Measurements from ENCODE around the gene DIAPH2. TPM values are rescaled to one million over a fixed set of nuclear protein-coding genes. Genes with fewer than 3 reads are reported as not detected.

The DIAPH2 gene
- total RNA-seq, 2 donors from 2014 or later: 21.5 to 51.8 TPM

- no peak for DNase-seq
- no peak overlapping the region for H3K4me3 ChIP-seq (ENCODE audit: low read length)
- no peaks in the 10 kb centered on the region for H3K4me1 ChIP-seq (ENCODE audit: control insufficient read depth, insufficient read depth, low read length)
- WGBS, 2 experiments (ENCODE audit: insufficient coverage in 1 of 2, insufficient read length in 1 of 2): no CpG with 5 or more reads among the region's 1 CpG
- Mint-ChIP-seq H3K4me3 (no peak overlapping the region), H3K36me3 (ENCODE audit: low read depth) (peaks cover 7% of the 10 kb centered on the region), H3K27ac (peak overlapping the region; percentile 67), H3K4me1 (peaks cover 33% of the 10 kb centered on the region), H3K9me3 (no peaks in the 10 kb centered on the region), H3K27me3 (ENCODE audit: insufficient read depth) (no peaks in the 10 kb centered on the region)
- no peaks in the 10 kb centered on the region for H3K9me3 ChIP-seq (ENCODE audit: control insufficient read depth, low read length)
- no peak for TF ChIP-seq CTCF (conservative IDR thresholded peaks at IDR 0.05)
- no peaks in the 10 kb centered on the region for H3K36me3 ChIP-seq (ENCODE audit: control insufficient read depth, insufficient read depth, low read length)
- H3K27me3 ChIP-seq (ENCODE audit: control insufficient read depth, insufficient read depth, low read length, poor library complexity, severe bottlenecking): no peaks in the 10 kb centered on the region
- no peak overlapping the region for H3K9ac ChIP-seq (ENCODE audit: extremely low read depth, low read length, poor library complexity, severe bottlenecking)
- no peak overlapping the region for H3K27ac ChIP-seq (ENCODE audit: low read depth, low read length)
Measured at GRCh38 chrX:96703379-96703778, 18.7 kb downstream of the DIAPH2 start.

GRCh38 chrX:96703816-96704215 is 19.2 kb downstream of the DIAPH2 start:
- H3K36me3 Mint-ChIP-seq (ENCODE audit: low read depth): peaks cover 7% of the 10 kb centered on the region
- no peaks in the 10 kb centered on the region for H3K9me3 Mint-ChIP-seq
- H3K9me3 ChIP-seq (ENCODE audit: control insufficient read depth, low read length): no peaks in the 10 kb centered on the region
- no peaks in the 10 kb centered on the region for H3K27me3 ChIP-seq (ENCODE audit: control insufficient read depth, insufficient read depth, low read length, poor library complexity, severe bottlenecking)
- no peak for TF ChIP-seq CTCF (conservative IDR thresholded peaks at IDR 0.05)
- H3K4me3 ChIP-seq (ENCODE audit: low read length): no peak overlapping the region
- DNase-seq: peak; percentile 54
- H3K4me1 ChIP-seq (ENCODE audit: control insufficient read depth, insufficient read depth, low read length): no peaks in the 10 kb centered on the region
- WGBS, 2 experiments (ENCODE audit: insufficient coverage in 1 of 2, insufficient read length in 1 of 2): 100% methylated on average over 1 of the region's 1 CpG; no CpG with 5 or more reads in 1 of the 2 experiments
- no peaks in the 10 kb centered on the region for H3K36me3 ChIP-seq (ENCODE audit: control insufficient read depth, insufficient read depth, low read length)
- H3K27ac Mint-ChIP-seq: peak overlapping the region; percentile 67
- H3K4me1 Mint-ChIP-seq: peaks cover 38% of the 10 kb centered on the region
- H3K4me3 Mint-ChIP-seq: no peak overlapping the region
- no peaks in the 10 kb centered on the region for H3K27me3 Mint-ChIP-seq (ENCODE audit: insufficient read depth)
- H3K27ac ChIP-seq (ENCODE audit: low read depth, low read length): no peak overlapping the region
- no peak overlapping the region for H3K9ac ChIP-seq (ENCODE audit: extremely low read depth, low read length, poor library complexity, severe bottlenecking)

- no peaks in the 10 kb centered on the region for H3K9me3 ChIP-seq (ENCODE audit: control insufficient read depth, low read length)
- peaks cover 46% of the 10 kb centered on the region for H3K4me1 Mint-ChIP-seq
- H3K9ac ChIP-seq (ENCODE audit: extremely low read depth, low read length, poor library complexity, severe bottlenecking): no peak overlapping the region
- no peak overlapping the region for H3K27ac Mint-ChIP-seq
- H3K4me3 Mint-ChIP-seq: no peak overlapping the region
- H3K36me3 ChIP-seq (ENCODE audit: control insufficient read depth, insufficient read depth, low read length): no peaks in the 10 kb centered on the region
- H3K4me1 ChIP-seq (ENCODE audit: control insufficient read depth, insufficient read depth, low read length): no peaks in the 10 kb centered on the region
- H3K4me3 ChIP-seq (ENCODE audit: low read length): no peak overlapping the region
- no peak for TF ChIP-seq CTCF (conservative IDR thresholded peaks at IDR 0.05)
- no peaks in the 10 kb centered on the region for H3K27me3 ChIP-seq (ENCODE audit: control insufficient read depth, insufficient read depth, low read length, poor library complexity, severe bottlenecking)
- no peak overlapping the region for H3K27ac ChIP-seq (ENCODE audit: low read depth, low read length)
- no peaks in the 10 kb centered on the region for H3K9me3 Mint-ChIP-seq
- H3K27me3 Mint-ChIP-seq (ENCODE audit: insufficient read depth): no peaks in the 10 kb centered on the region
- H3K36me3 Mint-ChIP-seq (ENCODE audit: low read depth): peaks cover 7% of the 10 kb centered on the region
- WGBS, 2 experiments (ENCODE audit: insufficient coverage in 1 of 2, insufficient read length in 1 of 2): no CpG with 5 or more reads among the region's 2 CpGs
- DNase-seq: no peak
Measured at GRCh38 chrX:96704629-96705028, 20.0 kb downstream of the DIAPH2 start.
